Upper lobe of left lung (tissue), 6 donors: ENCODE measurements around the gene TRDN. TPM values are rescaled to one million over a fixed set of nuclear protein-coding genes. Genes with fewer than 3 reads are reported as not detected.

Experiments used
- ATAC-seq, 2 donors: fragments of 200-7000 bp; cut with Tn5 transposase; one replicate each; pipeline ENCODE4 v1.9.1; 2022; ENCODE audit warnings: mild to moderate bottlenecking in 2 of 2, moderate library complexity in 2 of 2; ENCODE audit not compliant: low FRiP score in 2 of 2
- DNase-seq, 2 donors: peaks; one replicate each; pipeline ENCODE4 v3.0.0-alpha.2; 2019 to 2020
- H3K27ac ChIP-seq, 4 donors: fragments of 200-600 bp; sonication (generic); one replicate each; pipeline ENCODE4 v1.5.1; 2016 to 2019
- H3K27me3 ChIP-seq, 4 donors: fragments of 200-600 bp; sonication (generic); one replicate each; pipeline ENCODE4 v1.5.1; 2017 to 2019
- H3K36me3 ChIP-seq, 4 donors: fragments of 200-600 bp; sonication (generic); one replicate each; pipeline ENCODE4 v1.5.1; 2016 to 2019
- H3K4me1 ChIP-seq, 4 donors: fragments of 200-600 bp; sonication (generic); one replicate each; pipeline ENCODE4 v1.5.1; 2018 to 2019
- H3K4me3 ChIP-seq, 4 donors: fragments of 200-600 bp; sonication (generic); one replicate each; pipeline ENCODE4 v1.5.1; 2017 to 2019; ENCODE audit warnings: mild to moderate bottlenecking in 2 of 4, moderate library complexity in 1 of 4
- H3K9me3 ChIP-seq, 4 donors: fragments of 200-600 bp; sonication (generic); one replicate each; pipeline ENCODE4 v1.5.1; 2018 to 2019
- CTCF ChIP-seq, 6 experiments: fragments of 450-650 bp in 4 of 6; fragments of 200-600 bp in 2 of 6; sonication (generic) in 2 of 6; IDR thresholded peaks; one replicate each; pipeline ENCODE4 v1.5.1; 2016 to 2019; ENCODE audit warnings: antibody characterized with exemption in 6 of 6
- EP300 ChIP-seq, 4 donors: sonication (generic); formaldehyde crosslinking; IDR thresholded peaks; one replicate each; pipeline ENCODE4 v1.5.1; 2017; ENCODE audit warnings: antibody characterized with exemption in 4 of 4, control low read depth in 2 of 4
- POLR2A ChIP-seq, 4 donors: fragments of 450-650 bp; IDR thresholded peaks; one replicate each; pipeline ENCODE4 v1.5.1; 2016 to 2017; ENCODE audit warnings: antibody characterized with exemption in 4 of 4, mild to moderate bottlenecking in 2 of 4
- POLR2AphosphoS5 ChIP-seq, 2 donors: sonication (generic); formaldehyde crosslinking; IDR thresholded peaks; one replicate each; pipeline ENCODE4 v1.5.1; 2017; ENCODE audit warnings: antibody characterized with exemption in 2 of 2
- WGBS, 2 donors: methylation state at CpG; one replicate each; pipeline ENCODE4 v1.1.5; 2017 to 2018; 5-methylcytosine and 5-hydroxymethylcytosine counted together
- total RNA-seq, 6 donors: library from RNA; depleted of rRNA in 4 of 6; stranded (reverse); fragments of >200 nt in 4 of 6; gene quantifications; one replicate each; pipeline versions ENCODE4 v1.1.0 to v1.2.1, GENCODE V29; 2016 to 2021
- donor health status: DM: no; HTN: no; CAD: no; lungs with moderate emphysema.
- donor health status: DM: no; HTN: yes; CAD: no; lungs with severe emphysema.

The TRDN gene
- total RNA-seq, 6 donors from 2014 or later, result 0.20 TPM; not detected in 5

GRCh38 chr6:123533862-123534648, 102.7 kb downstream of the TRDN start:
- H3K27ac ChIP-seq, result no peak overlapping the region
- H3K27me3 ChIP-seq, result no peaks in the 10 kb centered on the region
- no peak overlapping the region for H3K4me3 ChIP-seq
- no peak for TF ChIP-seq POLR2A (IDR thresholded peaks at IDR 0.05)
- no peak for TF ChIP-seq POLR2AphosphoS5 (IDR thresholded peaks at IDR 0.05)
- no peak for TF ChIP-seq EP300 (IDR thresholded peaks at IDR 0.05)
- no peak for TF ChIP-seq CTCF (IDR thresholded peaks at IDR 0.05)
- WGBS, 2 donors, result 53 to 55% methylated on average over 2 of the region's 2 CpGs
- H3K36me3 ChIP-seq, result no peaks in the 10 kb centered on the region
- no peak for DNase-seq
- H3K9me3 ChIP-seq, result no peaks in the 10 kb centered on the region
- no peak for ATAC-seq
- H3K4me1 ChIP-seq, result no peaks in the 10 kb centered on the region

DNA sequence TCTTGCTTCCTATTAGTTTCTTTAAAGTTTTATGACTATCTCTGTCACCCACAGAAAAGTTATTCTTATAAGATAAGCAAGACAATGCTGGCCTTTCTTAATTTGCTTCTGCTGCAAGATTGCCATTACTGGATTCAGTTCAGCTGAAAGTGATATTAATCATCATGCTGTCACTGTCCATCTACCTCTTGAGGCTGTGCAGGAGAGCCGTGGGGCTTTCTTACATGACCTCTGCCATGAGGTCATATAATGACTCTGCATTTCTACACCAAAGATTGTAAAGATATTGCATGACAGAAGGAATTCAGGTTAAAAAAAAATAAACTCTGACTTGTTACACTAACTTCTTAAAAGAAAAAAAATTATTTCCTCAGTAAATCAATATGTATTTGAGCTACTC, 106.9 kb downstream of the TRDN start:
- Histone ChIP-seq H3K4me3 (no peak overlapping the region), H3K9me3 (no peaks in the 10 kb centered on the region)
- 29 to 35% methylated on average over 1 of the region's 1 CpG for WGBS, 2 donors

DNA sequence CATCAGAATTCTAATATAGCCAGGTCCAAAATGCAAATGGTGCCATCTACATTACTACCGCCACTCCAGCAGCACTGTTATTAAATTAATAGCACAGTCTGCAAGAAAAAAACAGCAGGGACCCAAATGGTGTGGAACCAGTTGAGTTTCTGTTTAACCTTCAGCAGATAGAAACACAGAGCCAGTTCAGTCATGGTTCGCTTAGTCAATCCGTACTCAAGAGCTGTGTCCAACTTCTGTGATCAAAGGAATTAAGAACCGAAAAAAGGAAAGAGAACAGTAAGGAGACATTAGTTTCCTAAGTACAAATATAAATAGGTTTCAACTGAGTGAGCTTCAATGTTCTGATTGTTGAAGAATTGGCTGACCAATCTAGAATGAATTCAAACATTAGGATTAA, 107.7 kb downstream of the TRDN start:
- H3K4me3 ChIP-seq, result no peak overlapping the region
- H3K36me3 ChIP-seq, result no peaks in the 10 kb centered on the region
- no peak overlapping the region for H3K27ac ChIP-seq
- no peak for ATAC-seq
- H3K4me1 ChIP-seq, result no peaks in the 10 kb centered on the region
- H3K27me3 ChIP-seq, result no peaks in the 10 kb centered on the region
- H3K9me3 ChIP-seq, result no peaks in the 10 kb centered on the region
- DNase-seq, result no peak
- TF ChIP-seq POLR2A (IDR thresholded peaks at IDR 0.05) (no peak), CTCF (IDR thresholded peaks at IDR 0.05) (no peak), POLR2AphosphoS5 (IDR thresholded peaks at IDR 0.05) (no peak)
- 93 to 95% methylated on average over 4 of the region's 4 CpGs for WGBS, 2 donors

More for the DNA sequence above, 106.9 kb downstream of the TRDN start:
- DNase-seq (no peak), ATAC-seq (no peak)
- no peaks in the 10 kb centered on the region for H3K36me3 ChIP-seq
- H3K4me1 ChIP-seq, result no peaks in the 10 kb centered on the region
- TF ChIP-seq POLR2AphosphoS5 (IDR thresholded peaks at IDR 0.05), result no peak
- no peak overlapping the region for H3K27ac ChIP-seq
- H3K27me3 ChIP-seq, result no peaks in the 10 kb centered on the region

GRCh38 chr6:123527406-123527805, 109.3 kb downstream of the TRDN start:
- no peaks in the 10 kb centered on the region for H3K9me3 ChIP-seq
- no peaks in the 10 kb centered on the region for H3K27me3 ChIP-seq
- TF ChIP-seq POLR2A (IDR thresholded peaks at IDR 0.05), result no peak
- TF ChIP-seq CTCF (IDR thresholded peaks at IDR 0.05), result no peak
- TF ChIP-seq EP300 (IDR thresholded peaks at IDR 0.05), result no peak
- TF ChIP-seq POLR2AphosphoS5 (IDR thresholded peaks at IDR 0.05), result no peak
- no peak overlapping the region for H3K4me3 ChIP-seq
- ATAC-seq, result no peak
- no peaks in the 10 kb centered on the region for H3K4me1 ChIP-seq
- no peaks in the 10 kb centered on the region for H3K36me3 ChIP-seq
- H3K27ac ChIP-seq, result no peak overlapping the region
- WGBS, 2 donors, result 80 to 89% methylated on average over 3 of the region's 3 CpGs
- DNase-seq, result no peak

- no peak for ATAC-seq
- DNase-seq, result no peak
- no peak overlapping the region for H3K4me3 ChIP-seq
- no peaks in the 10 kb centered on the region for H3K36me3 ChIP-seq
- TF ChIP-seq POLR2AphosphoS5 (IDR thresholded peaks at IDR 0.05) (no peak), POLR2A (IDR thresholded peaks at IDR 0.05) (no peak), CTCF (IDR thresholded peaks at IDR 0.05) (no peak)
- no peaks in the 10 kb centered on the region for H3K4me1 ChIP-seq
- H3K27ac ChIP-seq, result no peak overlapping the region
- no peaks in the 10 kb centered on the region for H3K27me3 ChIP-seq
- WGBS, 2 donors, result 70 to 79% methylated on average over 2 of the region's 2 CpGs
- no peaks in the 10 kb centered on the region for H3K9me3 ChIP-seq
These were observed 110.6 kb downstream of the TRDN start for GRCh38 chr6:123526128-123526527.
